Ascending aorta (tissue), 2 donors: ENCODE data around the gene AAMP. TPM values are rescaled to one million over a fixed set of nuclear protein-coding genes. Genes with fewer than 3 reads are reported as not detected.
A peak's percentile ranks its signal among the peaks of the same experiment; 100 is the strongest.

Experiments used
- DNase-seq, 2 donors: peaks; one replicate each; pipeline ENCODE4 v3.0.0-alpha.2; 2019; ENCODE audit warnings: low spot score in 2 of 2
- H3K27ac ChIP-seq, 2 donors: fragments of 200-600 bp; sonication (generic); one replicate each; pipeline ENCODE4 v1.5.1; 2016 to 2017; ENCODE audit warnings: mild to moderate bottlenecking in 1 of 2
- H3K27me3 ChIP-seq: fragments of 200-600 bp; sonication (generic); one replicate; pipeline ENCODE4 v1.5.1; 2017
- H3K36me3 ChIP-seq, 2 donors: fragments of 200-600 bp; sonication (generic); one replicate each; pipeline ENCODE4 v1.5.1; 2016
- H3K4me1 ChIP-seq, 2 donors: fragments of 200-600 bp; sonication (generic); one replicate each; pipeline ENCODE4 v1.5.1; 2016 to 2017; ENCODE audit warnings: mild to moderate bottlenecking in 1 of 2
- H3K4me3 ChIP-seq, 2 donors: fragments of 200-600 bp; sonication (generic); one replicate each; pipeline ENCODE4 v1.5.1; 2016 to 2017; ENCODE audit warnings: mild to moderate bottlenecking in 1 of 2
- H3K9me3 ChIP-seq, 2 donors: fragments of 200-600 bp; sonication (generic); one replicate each; pipeline ENCODE4 v1.5.1; 2016
- CTCF ChIP-seq, 3 experiments: fragments of 200-600 bp in 2 of 3; fragments of 450-650 bp in 1 of 3; sonication (generic) in 2 of 3; IDR thresholded peaks; one replicate each; pipeline ENCODE4 v1.5.1; 2016 to 2019; ENCODE audit warnings: antibody characterized with exemption in 3 of 3, mild to moderate bottlenecking in 1 of 3, moderate library complexity in 1 of 3
- intact Hi-C: fragments of 100-400 bp; cut with DNase I; formaldehyde crosslinking; loops from one replicate; pipeline ENCODE4 v1.15.1; 2023
- total RNA-seq: library from RNA; depleted of rRNA; stranded (reverse); fragments of >200 nt; gene quantifications from one replicate; pipeline ENCODE4 v1.1.0, GENCODE V29; 2016

AAMP gene
- total RNA-seq, 1 donor from 2014 or later = 73.7 TPM

- no peak for DNase-seq
- Histone ChIP-seq H3K4me3 (peak overlapping the region in 1 of 2 donors; percentile 96), H3K36me3 (peaks cover 3 to 25% of the 10 kb centered on the region in 2 donors), H3K27ac (peak overlapping the region in 1 of 2 donors; percentile 3), H3K9me3 (no peaks in the 10 kb centered on the region), H3K27me3 (no peaks in the 10 kb centered on the region), H3K4me1 (peaks cover 23 to 61% of the 10 kb centered on the region in 2 donors)
- TF ChIP-seq CTCF (IDR thresholded peaks at IDR 0.05) = no peak
- intact Hi-C loops = no loop called here
These were observed 48.9 kb downstream of the AAMP start for GRCh38 chr2:218221000-218221399.

- Histone ChIP-seq H3K4me3 (peak overlapping the region; percentile 96), H3K27ac (peak overlapping the region; percentile 97 to 98), H3K27me3 (no peaks in the 10 kb centered on the region), H3K36me3 (peaks cover 0 to 15% of the 10 kb centered on the region in 2 donors), H3K9me3 (no peaks in the 10 kb centered on the region), H3K4me1 (peaks cover 23 to 59% of the 10 kb centered on the region in 2 donors)
- TF ChIP-seq CTCF (IDR thresholded peaks at IDR 0.05) = no peak
- no peak for DNase-seq
- intact Hi-C loops = loop anchor here (5.0 kb wide), 2 partner anchors 52 to 147 kb away; partner anchors contain the start of genes AAMP and PNKD
These were observed 50.0 kb downstream of the AAMP start for GRCh38 chr2:218219934-218220333.

- no peak for DNase-seq
- H3K4me1 ChIP-seq = peaks cover 19 to 52% of the 10 kb centered on the region in 2 donors
- peak overlapping the region; percentile 96 for H3K4me3 ChIP-seq
- no peak for TF ChIP-seq CTCF (IDR thresholded peaks at IDR 0.05)
- intact Hi-C loops = loop anchor here (5.0 kb wide), 2 partner anchors 54 to 149 kb away; partner anchors contain the start of genes AAMP and PNKD
- peak overlapping the region; percentile 97 to 98 for H3K27ac ChIP-seq
- peaks cover 0 to 8% of the 10 kb centered on the region in 2 donors for H3K36me3 ChIP-seq
- no peaks in the 10 kb centered on the region for H3K27me3 ChIP-seq
- no peaks in the 10 kb centered on the region for H3K9me3 ChIP-seq
These were observed 51.4 kb downstream of the AAMP start for GRCh38 chr2:218218268-218219185.

DNA sequence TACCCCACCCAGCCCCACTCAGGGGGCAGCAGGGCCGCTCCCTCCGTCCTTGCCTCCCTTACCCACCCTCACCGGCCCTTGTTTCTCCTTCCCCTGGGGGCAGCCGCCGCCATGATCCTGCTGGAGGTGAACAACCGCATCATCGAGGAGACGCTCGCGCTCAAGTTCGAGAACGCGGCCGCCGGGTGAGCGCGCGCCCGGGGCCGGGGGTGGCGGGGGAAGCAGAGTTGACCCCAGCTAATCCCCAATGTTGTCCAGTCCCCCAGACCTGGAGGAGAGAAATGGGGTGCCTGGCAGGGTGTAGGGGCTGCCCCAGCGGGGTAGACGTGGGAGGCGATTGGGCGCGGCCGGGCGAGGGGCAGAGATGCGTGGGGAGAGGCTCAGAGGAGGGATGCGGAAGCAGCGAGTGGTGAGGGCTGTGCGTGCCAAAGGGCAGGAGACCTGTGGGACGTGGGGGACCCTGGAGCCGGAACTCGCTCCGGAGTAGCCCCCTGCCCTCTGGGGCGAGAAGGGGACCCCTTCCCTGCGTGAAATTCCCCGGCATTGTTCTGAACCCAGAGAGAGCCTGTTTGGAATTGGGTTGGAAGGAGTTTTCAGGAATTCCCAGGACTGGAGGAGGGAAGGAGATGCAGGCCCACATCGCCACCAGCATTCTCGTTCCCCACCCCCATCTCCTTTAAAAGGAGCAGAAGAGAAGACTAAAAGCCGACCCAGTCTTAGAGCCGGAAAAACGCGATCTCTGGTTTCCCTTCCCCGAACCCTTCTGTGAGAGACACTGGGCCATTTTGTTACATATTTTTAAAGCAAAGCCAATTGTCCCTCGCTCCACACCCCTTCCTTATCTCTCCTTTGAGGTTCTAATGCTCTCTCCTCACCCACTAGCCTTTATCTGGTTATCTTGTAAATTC lies 52.3 kb downstream of the AAMP start:
- H3K36me3 ChIP-seq = peaks cover 0 to 8% of the 10 kb centered on the region in 2 donors
- DNase-seq = peak in 1 of 2 donors; percentile 76
- peaks cover 19 to 43% of the 10 kb centered on the region in 2 donors for H3K4me1 ChIP-seq
- no peak for TF ChIP-seq CTCF (IDR thresholded peaks at IDR 0.05)
- H3K27me3 ChIP-seq = no peaks in the 10 kb centered on the region
- H3K27ac ChIP-seq = peak overlapping the region; percentile 97 to 98
- no peaks in the 10 kb centered on the region for H3K9me3 ChIP-seq
- H3K4me3 ChIP-seq = peak overlapping the region; percentile 96
- intact Hi-C loops = loop anchor here (1.0 to 5.0 kb wide), 5 partner anchors 11 to 189 kb away; partner anchors contain the start of genes AAMP and PNKD

- intact Hi-C loops = loop anchor here (1.0 to 5.0 kb wide), 5 partner anchors 11 to 190 kb away; partner anchors contain the start of genes AAMP and PNKD
- Histone ChIP-seq H3K27me3 (no peaks in the 10 kb centered on the region), H3K4me1 (peaks cover 19 to 35% of the 10 kb centered on the region in 2 donors), H3K36me3 (peaks cover 0 to 5% of the 10 kb centered on the region in 2 donors), H3K4me3 (peak within 1 kb of the TSS; percentile 96), H3K27ac (peak within 1 kb of the TSS; percentile 97 to 98), H3K9me3 (no peaks in the 10 kb centered on the region)
- peak; percentile 75 to 97 for DNase-seq
- TF ChIP-seq CTCF (IDR thresholded peaks at IDR 0.05) = peak in 1 of 3 experiments; percentile 22
These were observed 53.1 kb downstream of the AAMP start, which contains the start of gene ARPC2 for GRCh38 chr2:218216674-218217359. Gene ARPC2, plus strand, starts transcription at chr2:218217189. Its CDS starts 282 bp downstream, at chr2:218217471.
